ENCODE measurements around the gene BCAT1. TPM values are rescaled to one million over a fixed set of nuclear protein-coding genes. Genes with fewer than 3 reads are reported as not detected.

The BCAT1 gene
- total and polyA plus RNA-seq, 2 experiments from 2014 or later, result 53.6 to 181 TPM

GRCh38 chr12:24979329-24979728 is 30.4 kb upstream of the BCAT1 start:
- peaks cover 2% of the 10 kb centered on the region for H3K27me3 Mint-ChIP-seq (ENCODE audit: insufficient read depth, low read depth, poor library complexity)
- H3K4me2 ChIP-seq, result no peak overlapping the region
- H3K4me1 ChIP-seq (ENCODE audit: insufficient read depth), result no peaks in the 10 kb centered on the region
- H3K27me3 ChIP-seq (ENCODE audit: insufficient read depth), result no peaks in the 10 kb centered on the region
- 0 out of 2 replicates have a peak overlapping the region, but pooled peaks have one; percentile 36 for H2AFZ ChIP-seq
- TF ChIP-seq NANOG (IDR thresholded peaks at IDR 0.05; ENCODE audit: borderline replicate concordance) (no peak), ZNF331 (CRISPR knock-in tag; IDR thresholded peaks at IDR 0.05; ENCODE audit: low read depth) (no peak), REST (IDR thresholded peaks at IDR 0.05; ENCODE audit: unreplicated experiment) (no peak), CREB1 (CRISPR knock-in tag; IDR thresholded peaks at IDR 0.05; ENCODE audit: low read depth) (no peak), ZNF114 (CRISPR knock-in tag; IDR thresholded peaks at IDR 0.05) (no peak), POLR2AphosphoS5 (IDR thresholded peaks at IDR 0.05; ENCODE audit: low read depth) (no peak), ETS1 (IDR thresholded peaks at IDR 0.05) (no peak)
- no peak overlapping the region for H3K4me3 Mint-ChIP-seq
- H3K36me3 Mint-ChIP-seq (ENCODE audit: low read depth), result peaks cover 6% of the 10 kb centered on the region; the same call in 1 of the 3 replicates
- H3K4me3 ChIP-seq, result no peak overlapping the region
- H3K79me2 ChIP-seq (replicated peaks; ENCODE audit: insufficient read depth), result no peaks in the 10 kb centered on the region
- no peaks in the 10 kb centered on the region for H3K36me3 ChIP-seq (ENCODE audit: insufficient read depth)
- H3K9me2 ChIP-seq (ENCODE audit: insufficient read depth), result peaks cover 6% of the 10 kb centered on the region; the same call in 1 of the 2 replicates
- no peaks in the 10 kb centered on the region for H3K4me1 Mint-ChIP-seq
- H4K20me1 ChIP-seq (replicated peaks; ENCODE audit: insufficient read depth), result no peaks in the 10 kb centered on the region
- H3K9me3 Mint-ChIP-seq, result peaks cover 10% of the 10 kb centered on the region
- H3F3A ChIP-seq (replicated peaks; ENCODE audit: low read depth), result no peaks in the 10 kb centered on the region
- no peak for DNase-seq (ENCODE audit: low spot score)
- no peak overlapping the region for H3K27ac ChIP-seq (ENCODE audit: low read depth)
- H3K27ac Mint-ChIP-seq, result no peak overlapping the region
- no peak for ATAC-seq

- TF ChIP-seq ETS1 (IDR thresholded peaks at IDR 0.05), result no peak
- TF ChIP-seq POLR2AphosphoS5 (IDR thresholded peaks at IDR 0.05; ENCODE audit: low read depth), result no peak
- no peak for TF ChIP-seq REST (IDR thresholded peaks at IDR 0.05; ENCODE audit: unreplicated experiment)
- no peak for TF ChIP-seq CREB1 (CRISPR knock-in tag; IDR thresholded peaks at IDR 0.05; ENCODE audit: low read depth)
- TF ChIP-seq STAT1 (IDR thresholded peaks at IDR 0.05; ENCODE audit: unreplicated experiment), result no peak
- TF ChIP-seq ZNF331 (CRISPR knock-in tag; IDR thresholded peaks at IDR 0.05; ENCODE audit: low read depth), result no peak
- TF ChIP-seq CTCF (conservative IDR thresholded peaks at IDR 0.05; ENCODE audit: low read depth in 2 of 2), result no peak
- TF ChIP-seq JUNB (IDR thresholded peaks at IDR 0.05; ENCODE audit: unreplicated experiment), result no peak
- no peaks in the 10 kb centered on the region for H3K4me1 ChIP-seq (ENCODE audit: insufficient read depth)
- H3F3A ChIP-seq (replicated peaks; ENCODE audit: low read depth), result no peaks in the 10 kb centered on the region
- H3K4me2 ChIP-seq, result no peak overlapping the region
- H3K27me3 ChIP-seq (ENCODE audit: insufficient read depth), result no peaks in the 10 kb centered on the region
- H3K79me2 ChIP-seq (replicated peaks; ENCODE audit: insufficient read depth), result no peaks in the 10 kb centered on the region
- no peaks in the 10 kb centered on the region for H4K20me1 ChIP-seq (replicated peaks; ENCODE audit: insufficient read depth)
- no peaks in the 10 kb centered on the region for H3K36me3 ChIP-seq (ENCODE audit: insufficient read depth)
- H3K4me3 ChIP-seq, result no peak overlapping the region
- H3K4me1 Mint-ChIP-seq, result no peaks in the 10 kb centered on the region
- no peak for ATAC-seq
- H3K9me2 ChIP-seq (ENCODE audit: insufficient read depth), result 0 out of 2 replicates have a peak, but pooled peaks cover under 1% of the 10 kb centered on the region
- no peak overlapping the region for H2AFZ ChIP-seq
- no peak overlapping the region for H3K4me3 Mint-ChIP-seq
- H3K36me3 Mint-ChIP-seq (ENCODE audit: low read depth), result no peaks in the 10 kb centered on the region
- H3K27ac Mint-ChIP-seq, result no peak overlapping the region
- no peak overlapping the region for H3K27ac ChIP-seq (ENCODE audit: low read depth)
- H3K27me3 Mint-ChIP-seq (ENCODE audit: insufficient read depth, low read depth, poor library complexity), result peaks cover 3% of the 10 kb centered on the region
- no peak for DNase-seq (ENCODE audit: low spot score)
- H3K9me3 Mint-ChIP-seq, result peaks cover 4% of the 10 kb centered on the region; the same call in 1 of the 3 replicates
Observed at GRCh38 chr12:24977711-24978110, 28.8 kb upstream of the BCAT1 start.
